ENCODE results near the gene TP53BP1. TPM values are rescaled to one million over a fixed set of nuclear protein-coding genes. Genes with fewer than 3 reads are reported as not detected.
"Not testable (repeated sequence)": the region's sequence is repeated elsewhere in the genome, so short reads cannot be mapped to it uniquely, and the experiment has no call there.

Gene TP53BP1
- total and polyA plus RNA-seq, 2 of the 13 experiments (the other 11 are each of a cell fraction or from before 2014, with no cell fraction given) = 17.1 to 17.4 TPM

GRCh38 chr15:43402255-43402654 lies 90.7 kb downstream of the TP53BP1 start (continued):
- no peak for TF ChIP-seq ZBTB33 (CRISPR knock-in tag; IDR thresholded peaks at IDR 0.05)
- no peak for TF ChIP-seq ZNF101 (CRISPR knock-in tag; IDR thresholded peaks at IDR 0.05; ENCODE audit: borderline replicate concordance, low read depth)
- TF ChIP-seq GMEB2 (CRISPR knock-in tag; IDR thresholded peaks at IDR 0.05; ENCODE audit: low read depth) = no peak
- no peak for TF ChIP-seq ZNF574 (CRISPR knock-in tag; IDR thresholded peaks at IDR 0.05)
- no peak for TF ChIP-seq SAFB2 (CRISPR knock-in tag; IDR thresholded peaks at IDR 0.05; ENCODE audit: borderline replicate concordance, low read depth)
- TF ChIP-seq MAFF (IDR thresholded peaks at IDR 0.05; ENCODE audit: low read depth, low read length) = peak; percentile 43

- FAIRE-seq; in situ Hi-C loops (cut with HindIII; ENCODE audit: extremely low pct_ligation_motif_present, low pct_unique_long_range_greater_than_20kb); DNase-seq (ENCODE audit: low spot score); intact Hi-C loops (cut with micrococcal nuclease; ENCODE audit: unreplicated experiment); BruUV-seq (replicated peaks); H3K4me1 ChIP-seq (ENCODE audit: insufficient read depth, low read length); H4K20me1 ChIP-seq (ENCODE audit: insufficient read depth, low read length); H3K27ac ChIP-seq (ENCODE audit: extremely low read length, insufficient read depth, low read length); POLR2A ChIA-PET; H3K4me2 ChIP-seq (ENCODE audit: low read depth, low read length); H2AFZ ChIP-seq (ENCODE audit: low read length); ATAC-seq; H3K4me3 ChIP-seq (replicated peaks in 1 of 3; ENCODE audit: insufficient read depth in 1 of 3, low read depth in 2 of 3, low read length in 3 of 3); H3K9ac ChIP-seq (ENCODE audit: insufficient read depth, low read depth, low read length); CTCF ChIA-PET (ENCODE audit: low intra/inter-chr PET ratio, low total read pairs); H3K9me3 ChIP-seq (ENCODE audit: low read length); H3K79me2 ChIP-seq (ENCODE audit: insufficient read depth, low read length); H3K27me3 ChIP-seq (ENCODE audit: control insufficient read depth in 1 of 2, insufficient read depth in 2 of 2, low read length in 2 of 2): not testable (repeated sequence)
- peaks cover 10 to 57% of the 10 kb centered on the region in 2 experiments for H3K36me3 ChIP-seq (replicated peaks in 1 of 2; ENCODE audit: control insufficient read depth in 1 of 2, insufficient read depth in 2 of 2, low read length in 2 of 2)
- 97% methylated on average over 6 of the region's 6 CpGs for WGBS (ENCODE audit: low lambda C conversion rate)
Measured at GRCh38 chr15:43393592-43393991, 99.4 kb downstream of the TP53BP1 start.

All from HepG2 (cell line).